ENCODE results near the gene EXOSC5. TPM values are rescaled to one million over a fixed set of nuclear protein-coding genes. Genes with fewer than 3 reads are reported as not detected.
"Not testable (repeated sequence)": the region's sequence is repeated elsewhere in the genome, so short reads cannot be mapped to it uniquely, and the experiment has no call there.

Gene EXOSC5
- total RNA-seq, 1 experiment from 2014 or later: 25.2 TPM

DNA sequence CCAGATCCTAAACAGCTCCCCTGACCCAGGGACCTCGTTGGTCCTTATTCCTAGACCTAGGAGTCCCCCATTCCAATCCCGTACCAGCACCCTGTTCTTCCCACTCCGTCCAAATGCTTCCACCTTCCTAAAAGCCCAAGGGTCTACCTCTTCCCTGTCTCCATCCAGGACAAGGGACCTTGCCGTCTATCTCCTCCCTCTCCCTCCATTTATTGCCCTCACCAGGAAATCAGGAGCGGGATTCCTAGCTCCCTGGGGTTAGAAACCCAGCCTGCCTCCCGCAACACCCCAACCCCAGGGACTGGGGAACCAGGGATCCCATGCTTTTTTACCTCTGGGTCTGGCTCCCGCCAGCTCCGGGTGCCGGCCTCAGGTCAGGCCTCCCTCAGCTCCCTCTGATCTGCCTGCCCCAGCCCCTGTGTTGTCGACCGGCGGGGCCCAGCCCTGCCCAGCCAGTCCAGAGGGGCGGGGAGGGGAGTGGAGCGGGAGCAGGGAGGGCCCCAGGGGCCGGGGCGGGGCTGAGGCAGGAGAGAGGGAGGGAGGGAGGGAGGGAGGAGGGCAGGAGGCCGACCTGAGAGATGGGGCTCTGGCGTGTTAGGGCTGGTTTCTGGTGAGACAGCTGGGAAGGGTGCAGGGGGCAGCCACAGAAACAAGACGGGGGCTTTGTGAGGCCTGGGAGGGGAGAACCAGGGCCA is 29.9 kb upstream of the EXOSC5 start, which contains the start of gene B3GNT8:
TSS of gene B3GNT8 (minus strand) at position 423 of the 695 bp plus-strand sequence. CDS start 596 bp downstream, outside the sequence.
- no peak for DNase-seq (ENCODE audit: low read depth)

GRCh38 chr19:41426116-41426841 is 29.1 kb upstream of the EXOSC5 start:
- no peak for DNase-seq (ENCODE audit: low read depth)

DNA sequence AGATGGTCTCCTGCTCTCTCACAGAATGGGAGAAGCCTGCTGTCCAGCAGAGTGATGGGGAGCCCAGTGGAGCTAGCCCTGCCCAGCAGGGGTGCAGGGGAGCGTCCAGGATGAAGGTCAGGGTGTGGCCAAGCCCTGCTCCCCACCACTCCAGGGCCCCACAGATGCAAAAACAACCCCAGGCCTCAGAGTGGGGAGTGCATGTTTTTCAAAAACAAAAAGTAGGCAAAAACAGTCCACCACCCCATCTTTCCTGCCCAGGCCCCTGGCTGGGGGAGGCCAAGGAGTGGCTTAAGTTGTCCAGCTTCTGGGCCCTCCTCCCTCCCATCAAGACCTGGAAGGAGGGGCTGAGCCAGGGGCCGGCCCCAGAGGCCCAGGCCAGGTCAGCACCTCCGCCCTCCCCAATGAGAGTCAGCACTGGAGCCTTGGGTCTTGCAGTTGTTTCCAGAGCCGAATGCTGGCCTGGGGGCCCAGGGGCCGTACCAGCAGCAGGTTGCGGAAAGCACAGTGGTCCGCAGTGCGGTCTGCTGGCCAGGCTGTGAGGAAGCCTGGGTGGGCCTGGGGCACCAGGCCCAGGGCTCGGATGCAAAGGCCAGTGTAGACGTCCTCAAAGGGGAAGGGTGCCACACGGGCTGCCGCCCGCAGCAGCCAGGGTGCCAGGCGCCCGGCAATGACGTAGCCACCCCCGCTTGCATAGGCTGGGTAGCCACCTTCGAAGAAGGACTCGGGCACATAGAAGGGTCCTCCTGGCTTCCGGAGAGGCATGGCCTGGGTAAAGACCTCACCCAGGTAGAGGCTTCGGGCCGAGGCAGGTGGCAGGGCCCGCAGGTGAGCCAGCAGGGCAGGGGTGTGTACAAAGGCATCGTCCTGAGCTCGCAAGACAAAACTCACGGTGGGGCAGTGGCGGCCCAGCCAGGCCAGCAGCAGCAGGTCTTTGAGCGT is 28.3 kb upstream of the EXOSC5 start:
- no peak for DNase-seq (ENCODE audit: low read depth)

DNA sequence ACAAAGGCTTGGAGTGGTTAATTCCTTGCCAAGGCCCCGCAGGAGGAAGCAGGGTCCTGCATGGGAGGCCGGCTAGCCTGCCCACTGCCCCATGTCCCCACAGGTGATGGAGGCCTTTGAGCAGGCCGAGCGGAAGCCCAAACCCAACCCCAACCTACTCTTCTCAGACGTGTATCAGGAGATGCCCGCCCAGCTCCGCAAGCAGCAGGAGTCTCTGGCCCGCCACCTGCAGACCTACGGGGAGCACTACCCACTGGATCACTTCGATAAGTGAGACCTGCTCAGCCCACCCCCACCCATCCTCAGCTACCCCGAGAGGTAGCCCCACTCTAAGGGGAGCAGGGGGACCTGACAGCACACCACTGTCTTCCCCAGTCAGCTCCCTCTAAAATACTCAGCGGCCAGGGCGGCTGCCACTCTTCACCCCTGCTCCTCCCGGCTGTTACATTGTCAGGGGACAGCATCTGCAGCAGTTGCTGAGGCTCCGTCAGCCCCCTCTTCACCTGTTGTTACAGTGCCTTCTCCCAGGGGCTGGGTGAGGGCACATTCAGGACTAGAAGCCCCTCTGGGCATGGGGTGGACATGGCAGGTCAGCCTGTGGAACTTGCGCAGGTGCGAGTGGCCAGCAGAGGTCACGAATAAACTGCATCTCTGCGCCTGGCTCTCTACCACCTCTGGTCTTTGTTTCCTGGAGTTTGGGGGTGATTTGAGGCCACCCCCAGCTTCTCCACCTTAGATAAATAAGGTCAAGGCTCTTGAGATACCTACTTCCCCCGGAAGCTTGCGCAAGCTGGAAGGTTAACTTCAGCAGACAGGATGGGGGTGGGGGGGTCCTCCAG is 27.4 kb upstream of the EXOSC5 start:
- DNase-seq (ENCODE audit: low read depth): no peak

- DNase-seq (ENCODE audit: low read depth): no peak
These were observed 25.8 kb upstream of the EXOSC5 start for GRCh38 chr19:41422955-41423354.

DNA sequence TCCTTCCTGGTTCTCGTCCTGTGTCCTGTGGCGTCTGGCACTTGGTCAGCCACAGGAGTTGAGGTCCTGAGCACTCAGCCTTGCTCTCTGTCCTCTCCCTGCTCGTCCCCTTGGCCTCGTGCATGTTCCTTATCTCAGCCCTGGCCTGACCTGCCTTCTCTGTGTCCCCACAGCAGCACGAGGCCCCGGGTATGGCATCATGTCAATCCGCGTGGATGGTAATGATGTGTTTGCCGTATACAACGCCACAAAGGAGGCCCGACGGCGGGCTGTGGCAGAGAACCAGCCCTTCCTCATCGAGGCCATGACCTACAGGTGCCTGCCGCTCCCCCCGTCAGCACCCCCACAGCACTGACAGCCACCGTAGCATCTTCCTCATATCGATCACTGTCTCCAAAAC is 25.3 kb upstream of the EXOSC5 start:
- DNase-seq (ENCODE audit: low read depth): no peak

GRCh38 chr19:41421973-41422372 is 24.8 kb upstream of the EXOSC5 start:
- no peak for DNase-seq (ENCODE audit: low read depth)

DNA sequence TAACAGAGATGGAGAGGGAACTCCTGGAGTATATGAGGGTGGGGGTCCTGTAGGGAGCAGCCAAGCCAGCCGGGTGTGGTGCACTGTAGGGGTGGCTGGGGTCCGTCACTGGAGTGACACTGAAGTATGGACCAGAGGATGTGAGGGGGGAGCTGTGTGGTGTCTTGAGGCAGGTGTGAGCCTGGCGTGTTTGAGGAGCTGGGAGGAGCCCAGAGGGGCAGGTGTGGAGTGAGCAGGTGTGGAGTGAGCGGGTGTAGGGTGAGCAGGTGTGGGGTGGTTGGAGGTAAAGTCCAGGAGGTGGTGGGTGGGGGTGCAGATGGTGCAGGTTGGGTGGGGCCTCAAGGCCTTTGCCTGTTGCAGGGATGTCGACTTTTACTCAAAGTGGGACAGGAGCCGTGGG is 24.2 kb upstream of the EXOSC5 start:
- no peak for DNase-seq (ENCODE audit: low read depth)

- no peak for DNase-seq (ENCODE audit: low read depth)
These were observed 23.1 kb upstream of the EXOSC5 start for GRCh38 chr19:41420101-41420880.

DNA sequence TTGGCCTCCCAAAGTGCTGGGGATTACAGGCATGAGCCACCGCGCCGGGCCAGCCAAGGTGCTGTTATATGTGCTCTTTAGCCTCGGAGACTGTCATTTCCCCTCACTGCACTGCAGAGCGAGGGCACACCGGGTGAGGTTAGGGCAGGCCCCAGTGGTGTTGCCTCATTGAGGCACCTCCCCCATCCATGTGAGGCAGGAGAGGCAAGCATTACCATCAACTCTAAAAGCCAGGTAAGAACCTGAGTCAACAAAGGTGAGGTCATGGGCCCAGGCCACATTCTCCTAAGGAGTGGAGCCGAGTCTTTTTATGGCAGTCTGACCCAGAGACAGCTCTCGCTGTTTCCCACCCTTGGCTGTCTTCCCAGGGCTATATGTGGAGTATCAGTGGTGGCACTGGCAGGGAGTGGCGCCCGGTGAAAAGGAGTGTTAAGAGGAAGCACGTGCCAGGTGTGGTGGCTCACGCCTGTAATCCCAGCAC is 19.1 kb upstream of the EXOSC5 start:
- no peak for DNase-seq (ENCODE audit: low read depth)

DNA sequence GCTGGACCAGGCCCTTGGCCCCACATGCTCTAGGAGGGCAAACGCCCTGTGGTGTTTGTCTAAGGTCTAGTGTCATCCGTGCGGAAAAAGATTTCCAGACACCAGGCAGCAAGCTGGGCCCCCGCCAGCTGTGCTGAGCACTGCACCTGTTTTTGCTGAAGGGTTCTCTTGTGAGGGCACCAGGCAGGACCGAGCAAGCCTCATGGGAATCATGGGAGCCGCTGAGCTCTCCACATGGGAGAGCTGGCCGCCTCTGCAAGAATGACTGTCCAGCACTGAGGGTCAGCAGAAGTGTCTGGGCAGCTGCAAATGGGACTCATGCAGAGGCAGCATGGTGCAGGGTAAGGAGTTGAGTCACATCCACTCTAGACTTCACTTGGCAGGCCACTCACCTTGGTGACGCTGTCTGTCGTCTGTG is 18.0 kb upstream of the EXOSC5 start:
- no peak for DNase-seq (ENCODE audit: low read depth)

GRCh38 chr19:41414461-41414860 is 17.3 kb upstream of the EXOSC5 start:
- DNase-seq (ENCODE audit: low read depth): no peak

- no peak for DNase-seq (ENCODE audit: low read depth)
These were observed 16.8 kb upstream of the EXOSC5 start for GRCh38 chr19:41413947-41414346.

DNA sequence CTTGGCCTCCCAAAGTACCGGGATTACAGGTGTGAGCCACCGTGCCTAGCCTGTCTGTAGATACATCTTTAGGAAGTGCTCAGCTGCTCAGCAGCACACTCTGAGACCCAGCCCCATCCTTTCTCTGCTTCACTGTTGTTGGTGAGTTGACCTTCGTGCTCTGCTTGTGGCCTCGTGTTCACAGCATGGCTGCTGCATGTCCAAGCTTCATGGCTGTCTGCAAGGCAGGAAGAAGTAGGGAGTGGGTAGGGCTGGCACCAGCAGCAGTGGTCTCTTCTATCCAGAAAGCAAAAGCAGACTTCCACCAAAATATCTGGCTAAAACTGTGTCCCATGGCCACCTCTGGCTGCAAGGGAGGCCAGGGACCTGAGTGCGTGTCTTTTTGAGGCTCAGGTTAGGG is 15.8 kb upstream of the EXOSC5 start:
- DNase-seq (ENCODE audit: low read depth): no peak

- peak; percentile 13 for DNase-seq (ENCODE audit: low read depth)
These were observed 14.8 kb upstream of the EXOSC5 start for GRCh38 chr19:41411968-41412265.

DNA sequence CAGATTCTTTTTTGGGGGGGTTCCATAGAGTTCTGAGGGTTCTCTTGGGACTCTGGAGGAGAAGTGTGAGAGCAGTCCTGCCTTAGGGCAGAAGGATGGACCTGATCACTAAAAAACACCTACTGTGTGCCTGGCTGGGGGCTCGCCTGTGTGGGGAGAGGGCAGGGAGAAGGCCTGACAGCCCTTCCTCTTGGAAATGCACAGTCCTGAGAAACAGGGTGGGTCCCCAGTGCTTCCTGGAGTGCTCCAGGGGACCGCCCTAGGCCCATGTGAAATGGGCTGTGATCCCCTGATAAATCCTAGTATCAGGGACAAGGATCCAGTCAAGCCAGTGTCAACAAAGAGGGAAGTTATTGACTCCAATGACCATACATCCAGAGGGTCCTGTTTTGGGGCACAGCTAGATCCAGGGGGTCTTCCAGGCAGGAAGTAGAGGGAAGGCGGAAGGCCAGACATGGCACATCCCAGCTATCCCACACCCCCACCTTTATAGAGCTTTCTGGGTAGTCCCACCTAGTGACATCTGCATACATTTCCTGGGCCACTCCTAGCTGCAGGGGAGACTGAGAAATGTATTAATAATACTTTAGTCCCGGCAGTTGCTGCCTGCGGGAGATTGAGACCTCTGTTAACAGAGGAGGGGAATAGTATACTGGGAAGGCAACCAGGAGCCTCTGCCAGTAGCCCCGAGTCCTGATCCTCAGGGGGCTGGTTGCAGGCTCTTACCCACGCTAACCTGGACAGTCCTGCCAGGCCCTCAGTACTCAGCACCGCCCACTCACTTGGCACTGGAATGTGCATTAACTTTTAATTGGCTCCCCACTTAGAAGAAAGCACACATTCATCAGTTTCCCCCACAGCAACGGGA is 14.2 kb upstream of the EXOSC5 start:
- DNase-seq (ENCODE audit: low read depth): no peak

DNA sequence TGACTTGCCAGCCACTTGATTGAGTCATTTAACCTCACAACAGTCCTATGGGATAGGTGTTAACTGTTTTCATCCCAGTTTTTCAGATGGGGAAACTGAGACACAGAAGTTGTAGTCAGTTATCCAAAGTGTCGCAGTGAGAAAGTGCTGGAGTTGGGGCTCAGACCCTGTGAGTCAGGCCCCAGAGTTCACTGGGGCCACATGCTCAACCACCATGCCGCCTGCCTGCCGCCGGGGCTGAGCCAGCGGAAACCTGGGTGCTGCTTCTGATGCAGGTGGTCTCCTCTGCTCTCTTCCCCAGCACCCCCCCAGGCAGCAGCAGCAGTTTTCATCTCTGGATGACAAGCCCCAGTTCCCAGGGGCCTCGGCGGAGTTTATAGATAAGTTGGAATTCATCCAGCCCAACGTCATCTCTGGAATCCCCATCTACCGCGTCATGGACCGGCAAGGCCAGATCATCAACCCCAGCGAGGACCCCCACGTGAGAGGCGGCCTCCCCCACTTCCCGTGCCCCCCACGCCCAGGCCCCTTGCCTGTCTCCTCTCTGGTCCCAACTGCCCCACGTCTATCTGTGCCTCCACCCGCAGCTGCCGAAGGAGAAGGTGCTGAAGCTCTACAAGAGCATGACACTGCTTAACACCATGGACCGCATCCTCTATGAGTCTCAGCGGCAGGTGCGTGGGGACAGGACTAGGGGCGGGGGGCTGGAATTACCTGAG is 13.3 kb upstream of the EXOSC5 start:
- DNase-seq (ENCODE audit: low read depth): no peak

GRCh38 chr19:41409288-41409687 is 12.1 kb upstream of the EXOSC5 start:
- peak; percentile 77 for DNase-seq (ENCODE audit: low read depth)

- DNase-seq (ENCODE audit: low read depth): not testable (repeated sequence)
These were observed 11.7 kb upstream of the EXOSC5 start for GRCh38 chr19:41408846-41409245.
